ENCODE data around the gene ZNF581.

Gene ZNF581

GRCh38 chr19:55667511-55667910 is 24.1 kb downstream of the ZNF581 start:
- no peak for DNase-seq

- no peak for DNase-seq
Observed at GRCh38 chr19:55667958-55668357, 24.5 kb downstream of the ZNF581 start.

GRCh38 chr19:55668603-55669348 is 25.3 kb downstream of the ZNF581 start:
- DNase-seq = no peak

GRCh38 chr19:55669418-55670279 is 26.2 kb downstream of the ZNF581 start:
- no peak for DNase-seq

- DNase-seq = peak in 2 of 3 experiments; percentile 13 to 19
Observed at GRCh38 chr19:55670280-55671053, 27.0 kb downstream of the ZNF581 start.

GRCh38 chr19:55671054-55671378 is 27.6 kb downstream of the ZNF581 start:
- no peak for DNase-seq

- no peak for DNase-seq
Observed at GRCh38 chr19:55672418-55672817, 29.0 kb downstream of the ZNF581 start.

GRCh38 chr19:55673465-55673864 is 30.0 kb downstream of the ZNF581 start:
- DNase-seq = no peak

GRCh38 chr19:55673889-55674288 is 30.4 kb downstream of the ZNF581 start:
- DNase-seq = no peak

GRCh38 chr19:55674459-55674840 is 31.0 kb downstream of the ZNF581 start:
- DNase-seq = peak in 1 of 3 experiments; percentile 31

GRCh38 chr19:55674841-55675660 is 31.6 kb downstream of the ZNF581 start, which contains the start of gene EPN1:
Gene EPN1, plus strand, starts transcription at chr19:55675226. Its CDS starts 3,402 bp downstream, at chr19:55678628.
- peak; percentile 95 to 97 (median 97) for DNase-seq

- no peak for DNase-seq
Observed at GRCh38 chr19:55675661-55676354, 32.4 kb downstream of the ZNF581 start.

- DNase-seq = no peak
Observed at GRCh38 chr19:55676383-55676782, 32.9 kb downstream of the ZNF581 start.

- no peak for DNase-seq
Observed at GRCh38 chr19:55676889-55677505, 33.5 kb downstream of the ZNF581 start.

GRCh38 chr19:55677572-55678028 is 34.2 kb downstream of the ZNF581 start:
- DNase-seq = no peak

GRCh38 chr19:55678121-55678671 is 34.7 kb downstream of the ZNF581 start:
- no peak for DNase-seq

- DNase-seq = no peak
Observed at GRCh38 chr19:55679343-55680257, 36.2 kb downstream of the ZNF581 start.

- DNase-seq = no peak
Observed at GRCh38 chr19:55680339-55681130, 37.1 kb downstream of the ZNF581 start.
